DOHH2 (cell line): Measurements from ENCODE around the gene GPR65.

Source experiments
- H3F3A ChIP-seq: fragments of 200-600 bp; sonication (generic), shearing (Covaris generic); 2 replicates; pipeline ENCODE4 v1.6.0; 2016; ENCODE audit warnings: antibody characterized with exemption, mild to moderate bottlenecking; ENCODE audit not compliant: control insufficient read depth, insufficient read depth
- H3K27ac ChIP-seq: fragments of 200-600 bp; sonication (generic); 2 replicates; pipeline ENCODE4 v1.5.1; 2014; ENCODE audit warnings: low read depth, mild to moderate bottlenecking, low read length, moderate library complexity
- H3K27me3 ChIP-seq: fragments of 200-600 bp; sonication (generic); 2 replicates; pipeline ENCODE4 v1.6.1; 2014; ENCODE audit warnings: mild to moderate bottlenecking, low read length, mixed read lengths; ENCODE audit not compliant: control insufficient read depth
- H3K36me3 ChIP-seq: fragments of 200-600 bp; sonication (generic); 2 replicates; pipeline ENCODE4 v1.6.1; 2014; ENCODE audit warnings: mild to moderate bottlenecking, low read length, moderate library complexity, mixed read lengths; ENCODE audit not compliant: control insufficient read depth
- H3K4me1 ChIP-seq: fragments of 200-600 bp; sonication (generic); 2 replicates; pipeline ENCODE4 v1.6.1; 2014; ENCODE audit warnings: mild to moderate bottlenecking, low read length, mixed read lengths; ENCODE audit not compliant: control insufficient read depth
- H3K4me2 ChIP-seq: fragments of 200-600 bp; sonication (generic); 2 replicates; pipeline ENCODE4 v1.6.0; 2014; ENCODE audit warnings: mild to moderate bottlenecking, low read length, moderate library complexity
- H3K4me3 ChIP-seq: fragments of 200-600 bp; sonication (generic); 2 replicates; pipeline ENCODE4 v1.5.1; 2014; ENCODE audit warnings: mild to moderate bottlenecking, low read length, mixed read lengths
- H3K79me2 ChIP-seq: fragments of 200-600 bp; sonication (generic); 2 replicates; pipeline ENCODE4 v1.6.1; 2014; ENCODE audit warnings: mild to moderate bottlenecking, low read length, mixed read lengths; ENCODE audit not compliant: control insufficient read depth
- H3K9me2 ChIP-seq: fragments of 200-600 bp; sonication (generic); replicated peaks from 2 replicates; pipeline ENCODE4 v1.6.1; 2014; ENCODE audit warnings: mild to moderate bottlenecking, low read length, mixed read lengths; ENCODE audit not compliant: control insufficient read depth
- H3K9me3 ChIP-seq: fragments of 200-600 bp; sonication (generic); 2 replicates; pipeline ENCODE4 v1.6.1; 2014; ENCODE audit warnings: antibody characterized with exemption, low read length, mixed read lengths; ENCODE audit not compliant: control insufficient read depth, insufficient read depth
- H4K20me1 ChIP-seq: fragments of 200-600 bp; sonication (generic); 2 replicates; pipeline ENCODE4 v1.6.0; 2014; ENCODE audit warnings: low read depth, mild to moderate bottlenecking, antibody characterized with exemption, low read length, moderate library complexity; ENCODE audit not compliant: control insufficient read depth, insufficient read depth
- CTCF ChIP-seq: fragments of 200-600 bp; sonication (generic); IDR thresholded peaks from one replicate; pipeline ENCODE4 v1.5.1; 2014; ENCODE audit warnings: antibody characterized with exemption, mild to moderate bottlenecking, low read depth, low read length; ENCODE audit not compliant: poor library complexity, severe bottlenecking
- EZH2phosphoT487 ChIP-seq: fragments of 200-600 bp; sonication (generic); IDR thresholded peaks from 2 replicates; pipeline ENCODE4 v1.6.1; 2017; ENCODE audit warnings: borderline replicate concordance, mild to moderate bottlenecking, antibody characterized with exemption, low read length, moderate library complexity, mixed read lengths

Gene GPR65

GRCh38 chr14:87996291-87996592 is 8.7 kb upstream of the GPR65 start:
- H3K79me2 ChIP-seq = no peaks in the 10 kb centered on the region
- H3K4me2 ChIP-seq = no peak overlapping the region
- no peaks in the 10 kb centered on the region for H3K27me3 ChIP-seq
- H3K4me1 ChIP-seq = peaks cover 44% of the 10 kb centered on the region
- H3K27ac ChIP-seq = no peak overlapping the region
- TF ChIP-seq EZH2phosphoT487 = no peak
- no peak for TF ChIP-seq CTCF
- no peaks in the 10 kb centered on the region; the same call in 1 of the 2 replicates for H3K9me3 ChIP-seq
- no peaks in the 10 kb centered on the region for H4K20me1 ChIP-seq
- no peaks in the 10 kb centered on the region for H3K36me3 ChIP-seq
- peaks cover 6% of the 10 kb centered on the region for H3F3A ChIP-seq
- no peak overlapping the region for H3K4me3 ChIP-seq
- no peaks in the 10 kb centered on the region for H3K9me2 ChIP-seq

DNA sequence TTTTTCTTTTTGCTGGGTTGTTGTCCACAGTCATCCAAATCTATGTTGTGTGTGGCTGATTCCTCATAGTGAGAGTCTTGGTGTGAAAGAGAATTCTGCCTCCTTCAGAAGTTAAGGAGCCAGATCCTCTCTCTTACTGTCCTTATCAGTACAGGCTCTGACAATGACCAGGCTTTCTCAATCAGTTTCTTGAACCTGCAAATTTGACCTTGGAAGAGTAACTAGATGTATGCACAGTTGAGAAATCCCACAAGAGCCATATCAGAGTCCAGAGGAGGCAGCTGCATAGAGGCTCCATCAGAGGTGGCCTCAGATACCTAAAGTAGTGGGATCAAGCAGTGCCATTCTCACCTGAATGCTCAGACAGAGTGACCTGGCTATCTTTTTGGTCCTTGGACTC is 6.5 kb upstream of the GPR65 start:
- H3K79me2 ChIP-seq = no peaks in the 10 kb centered on the region
- no peaks in the 10 kb centered on the region for H3K9me2 ChIP-seq

DNA sequence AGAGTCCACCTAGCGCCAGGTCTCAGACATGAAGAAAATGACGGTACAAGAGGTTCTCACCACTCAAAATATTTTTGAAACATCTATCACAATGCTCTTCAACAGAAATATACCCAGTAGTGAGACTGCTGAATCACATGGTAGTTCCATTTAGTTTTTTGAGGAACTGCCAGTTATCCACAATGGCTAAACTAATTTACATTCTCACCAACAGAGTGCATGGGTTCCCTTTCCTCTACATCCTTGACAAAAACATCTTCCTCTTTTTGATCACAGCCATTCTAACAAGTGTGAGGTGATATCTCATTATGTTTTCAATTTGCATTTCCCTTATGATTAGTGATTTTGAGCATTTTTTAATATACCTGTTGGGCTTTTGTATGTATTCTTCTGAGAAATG is 5.7 kb upstream of the GPR65 start:
- Histone ChIP-seq H3F3A (no peaks in the 10 kb centered on the region; the same call in 1 of the 2 replicates), H3K27ac (no peak overlapping the region), H3K4me3 (no peak overlapping the region), H3K79me2 (no peaks in the 10 kb centered on the region), H3K4me1 (peaks cover 40% of the 10 kb centered on the region), H3K4me2 (no peak overlapping the region), H3K9me3 (no peaks in the 10 kb centered on the region; the same call in 1 of the 2 replicates), H3K27me3 (no peaks in the 10 kb centered on the region), H3K9me2 (no peaks in the 10 kb centered on the region), H4K20me1 (no peaks in the 10 kb centered on the region), H3K36me3 (no peaks in the 10 kb centered on the region)
- TF ChIP-seq EZH2phosphoT487 (no peak), CTCF (no peak)

More for the DNA sequence above, 6.5 kb upstream of the GPR65 start:
- Histone ChIP-seq H3K4me1 (peaks cover 42% of the 10 kb centered on the region), H3K4me2 (no peak overlapping the region), H3K9me3 (no peaks in the 10 kb centered on the region; the same call in 1 of the 2 replicates), H4K20me1 (no peaks in the 10 kb centered on the region), H3K36me3 (no peaks in the 10 kb centered on the region), H3K27ac (no peak overlapping the region), H3K4me3 (no peak overlapping the region), H3K27me3 (no peaks in the 10 kb centered on the region), H3F3A (no peaks in the 10 kb centered on the region; the same call in 1 of the 2 replicates)
- TF ChIP-seq CTCF (no peak), EZH2phosphoT487 (no peak)
